GM12878 (cell line): ENCODE measurements around the gene AFMID. TPM values are rescaled to one million over a fixed set of nuclear protein-coding genes. Genes with fewer than 3 reads are reported as not detected.

Source experiments
- ATAC-seq: fragments of 200-7000 bp; cut with Tn5 transposase; 3 replicates; pipeline ENCODE4 v1.9.1; 2020; ENCODE audit warnings: mild to moderate bottlenecking, moderate library complexity
- BruUV-seq: library from RNA; stranded (reverse); fragments of 400-500 nt; replicated peaks from 2 replicates; lab custom pipeline; 2021; lab: Mats Ljungman, UMichigan
- CTCF ChIA-PET: fragments of 300-600 bp; sonication (Branson Sonifier 250); formaldehyde crosslinking; extraction: SDS; loops from one replicate; lab custom pipeline; 2021; ENCODE audit warnings: inconsistent platforms; lab: Yijun Ruan, JAX
- POLR2A ChIA-PET: fragments of 350-600 bp; formaldehyde crosslinking; extraction: SDS; loops from one replicate; lab custom pipeline; 2021; ENCODE audit warnings: inconsistent platforms; lab: Charles Lee
- RAD21 ChIA-PET: fragments of 300-600 bp; sonication (Branson Sonifier 250); formaldehyde crosslinking; loops from one replicate; lab custom pipeline; 2023; ENCODE audit warnings: antibody characterized with exemption; ENCODE audit not compliant: unreplicated experiment; lab: Charles Lee
- SMC1A ChIA-PET: fragments of 300-600 bp; sonication (Branson Sonifier 250); formaldehyde crosslinking; loops from one replicate; lab custom pipeline; 2023; ENCODE audit not compliant: unreplicated experiment, uncharacterized antibody; lab: Charles Lee
- DNase-seq: peaks from one replicate; pipeline ENCODE4 v3.0.0-alpha.2; 2011; ENCODE audit warnings: low read depth, low spot score
- FAIRE-seq: peaks from 3 replicates; lab custom pipeline; 2011; peaks lifted over from hg19 to GRCh38; lab: Jason Lieb, UNC
- H2AFZ ChIP-seq: 2 replicates; pipeline ENCODE4 v1.6.0; 2011; ENCODE audit warnings: low read depth, low read length, control low read depth; ENCODE audit not compliant: control insufficient read depth
- H3K27ac ChIP-seq: 2 replicates; pipeline ENCODE4 v1.5.1; 2011; ENCODE audit warnings: control low read depth; ENCODE audit not compliant: control insufficient read depth, insufficient read depth
- H3K27me3 ChIP-seq, 2 experiments: replicated peaks in 1 of 2; 2 replicates each; pipeline versions ENCODE4 v1.6.0 to v1.6.1; 2011; ENCODE audit warnings: low read length in 1 of 2; ENCODE audit not compliant: control insufficient read depth in 2 of 2, insufficient read depth in 2 of 2
- H3K36me3 ChIP-seq, 2 experiments: 2 replicates each; pipeline ENCODE4 v1.5.1; 2011; ENCODE audit warnings: low read length in 1 of 2; ENCODE audit not compliant: control insufficient read depth in 2 of 2, insufficient read depth in 2 of 2
- H3K4me1 ChIP-seq: 2 replicates; pipeline ENCODE4 v1.6.1; 2011; ENCODE audit warnings: mild to moderate bottlenecking, low read length, moderate library complexity, mixed read lengths; ENCODE audit not compliant: control insufficient read depth, insufficient read depth
- H3K4me2 ChIP-seq: 2 replicates; pipeline ENCODE4 v1.6.0; 2011; ENCODE audit warnings: control low read depth; ENCODE audit not compliant: control insufficient read depth, insufficient read depth
- H3K4me3 ChIP-seq: fragments of 200-600 bp; sonication (generic); 2 replicates; pipeline ENCODE4 v1.5.1; 2016
- H3K79me2 ChIP-seq: 2 replicates; pipeline ENCODE4 v1.6.0; 2011; ENCODE audit warnings: low read length; ENCODE audit not compliant: control insufficient read depth, insufficient read depth
- H3K9ac ChIP-seq: 2 replicates; pipeline ENCODE4 v1.8.0; 2011; ENCODE audit warnings: low read length, control low read depth, mixed read lengths; ENCODE audit not compliant: control insufficient read depth, insufficient read depth
- H3K9me3 ChIP-seq: replicated peaks from 3 replicates; pipeline ENCODE4 v1.5.1; 2011; ENCODE audit warnings: mild to moderate bottlenecking, low read length; ENCODE audit not compliant: control insufficient read depth, insufficient read depth
- H4K20me1 ChIP-seq: 2 replicates; pipeline ENCODE4 v1.6.0; 2011; ENCODE audit not compliant: control insufficient read depth, insufficient read depth
- EGR1 ChIP-seq, 2 experiments: IDR thresholded peaks; 1 replicate in 1 of 2; 2 replicates in 1 of 2; pipeline ENCODE4 v1.6.1; 2011 to 2012; ENCODE audit warnings: low read depth in 2 of 2, low read length in 2 of 2, borderline replicate concordance in 1 of 2, mild to moderate bottlenecking in 1 of 2, moderate library complexity in 1 of 2
- GATAD2B ChIP-seq: fragments of 450-650 bp; conservative IDR thresholded peaks from 2 replicates; pipeline ENCODE4 v1.6.1; 2017; ENCODE audit warnings: low read depth, mild to moderate bottlenecking, moderate library complexity
- MYB ChIP-seq: fragments of 150-350 bp; IDR thresholded peaks from 2 replicates; pipeline ENCODE4 v1.6.1; 2014; ENCODE audit warnings: mild to moderate bottlenecking, low read depth, low read length, borderline replicate concordance
- NFYB ChIP-seq: IDR thresholded peaks from 2 replicates; pipeline ENCODE4 v1.6.1; 2011; ENCODE audit warnings: low read depth, mild to moderate bottlenecking, low read length, improper control_type of control experiment, moderate library complexity; ENCODE audit not compliant: insufficient read depth
- POLR2AphosphoS5 ChIP-seq: IDR thresholded peaks from 2 replicates; pipeline ENCODE4 v1.6.1; 2011; ENCODE audit warnings: mild to moderate bottlenecking, low read length, inconsistent platforms
- POU2F2 ChIP-seq: IDR thresholded peaks from 3 replicates; pipeline ENCODE4 v1.6.1; 2011; ENCODE audit warnings: low read depth, mild to moderate bottlenecking, low read length, borderline replicate concordance
- SKIL ChIP-seq: fragments of 450-650 bp; IDR thresholded peaks from 2 replicates; pipeline ENCODE4 v1.6.1; 2017; ENCODE audit warnings: mild to moderate bottlenecking, low read depth, inconsistent platforms; ENCODE audit not compliant: poor library complexity, severe bottlenecking
- TAF1 ChIP-seq: IDR thresholded peaks from 2 replicates; pipeline ENCODE4 v1.6.1; 2011; ENCODE audit warnings: mild to moderate bottlenecking, low read depth, low read length, borderline replicate concordance
- ZBED1 ChIP-seq: IDR thresholded peaks from 2 replicates; pipeline ENCODE4 v1.6.1; 2016; ENCODE audit warnings: borderline replicate concordance
- ZBTB40 ChIP-seq: fragments of 450-650 bp; IDR thresholded peaks from 2 replicates; pipeline ENCODE4 v1.6.1; 2016; ENCODE audit warnings: mild to moderate bottlenecking, moderate library complexity, borderline replicate concordance
- WGBS: methylation state at CpG from one replicate; pipeline ENCODE4 v1.1.6; 2016; ENCODE audit warnings: low lambda C conversion rate; ENCODE audit not compliant: insufficient replicate concordance, insufficient coverage; ENCODE audit errors: missing lambda C conversion rate; 5-methylcytosine and 5-hydroxymethylcytosine counted together
- in situ Hi-C: fragments of 300-500 bp; cut with MboI; formaldehyde crosslinking; loops from 9 replicates; pipeline ENCODE4 v1.14.3; 2018; ENCODE audit warnings: mixed read lengths
- intact Hi-C: fragments of 100-400 bp; cut with micrococcal nuclease; formaldehyde crosslinking; loops from one replicate; pipeline ENCODE4 v1.14.2; 2022; ENCODE audit not compliant: unreplicated experiment
- polyA plus RNA-seq, 11 experiments: library from polyadenylated mRNA; depleted of rRNA in 4 of 11; unstranded in 6 of 11; stranded (reverse) in 5 of 11; fragments of >200 nt; fragmentation: Nextera tagmentation in 4 of 11; fragmentation: Illumina TruSeq in 1 of 11; extraction: Ambion mirVana in 4 of 11; extraction: Trizol in 1 of 11; gene quantifications; 1 replicate in 1 of 11; 2 replicates in 10 of 11; pipeline versions ENCODE4 v1.2.1 to v1.2.3, GENCODE V29; 2011 to 2016; ENCODE audit warnings: inconsistent platforms in 2 of 11, missing spikeins in 2 of 11, low read depth in 1 of 11
- total RNA-seq, 4 experiments: library from RNA; depleted of rRNA in 3 of 4; stranded (reverse); fragments of >200 nt in 3 of 4; fragmentation: Illumina TruSeq in 1 of 4; extraction: Trizol in 1 of 4; gene quantifications; 2 replicates each; pipeline versions ENCODE4 v1.2.1 to v1.2.3, GENCODE V29; 2013 to 2021
- TF ChIP-seq, protein P1 (sequence below): fragments of 150-350 bp; IDR thresholded peaks from 2 replicates; pipeline ENCODE4 v1.6.1; 2016; ENCODE audit warnings: low read depth, low read length

Gene AFMID
- total and polyA plus RNA-seq, 10 of the 15 experiments (the other 5 are each of a cell fraction or from before 2014, with no cell fraction given): 36.1 to 98.8 (median 51.6) TPM

DNA sequence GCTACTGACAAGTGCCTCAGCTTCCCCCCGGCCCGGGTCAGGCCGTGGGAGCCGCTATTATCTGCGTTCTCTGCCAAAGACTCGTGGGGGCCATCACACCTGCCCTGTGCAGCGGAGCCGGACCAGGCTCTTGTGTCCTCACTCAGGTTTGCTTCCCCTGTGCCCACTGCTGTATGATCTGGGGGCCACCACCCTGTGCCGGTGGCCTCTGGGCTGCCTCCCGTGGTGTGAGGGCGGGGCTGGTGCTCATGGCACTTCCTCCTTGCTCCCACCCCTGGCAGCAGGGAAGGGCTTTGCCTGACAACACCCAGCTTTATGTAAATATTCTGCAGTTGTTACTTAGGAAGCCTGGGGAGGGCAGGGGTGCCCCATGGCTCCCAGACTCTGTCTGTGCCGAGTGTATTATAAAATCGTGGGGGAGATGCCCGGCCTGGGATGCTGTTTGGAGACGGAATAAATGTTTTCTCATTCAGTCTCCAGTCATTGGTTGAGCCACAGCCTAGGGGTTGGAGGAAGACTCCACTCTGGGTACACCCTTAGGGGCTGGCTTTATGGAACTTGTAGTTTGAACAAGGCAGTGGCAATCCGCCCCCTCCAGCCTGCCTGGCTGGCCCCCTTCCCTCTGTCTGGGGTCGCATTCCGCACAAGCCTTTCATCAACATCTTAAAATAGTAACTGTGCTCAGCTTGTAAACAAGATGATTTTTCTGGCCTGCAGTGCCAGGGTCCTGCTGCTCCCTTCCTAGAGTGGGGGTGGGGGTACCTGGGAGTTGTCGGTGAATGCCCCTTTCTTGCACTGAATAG, 14.7 kb upstream of the AFMID start:
- Histone ChIP-seq H4K20me1 (no peaks in the 10 kb centered on the region; the same call in 1 of the 2 replicates), H3K9me3 (no peaks in the 10 kb centered on the region), H3K4me3 (peak overlapping the region; percentile 70), H3K4me2 (peak overlapping the region; percentile 96), H3K36me3 (peaks cover 0 to 26% of the 10 kb centered on the region in 2 experiments; a peak in 3 of 4 replicates), H3K27me3 (no peaks in the 10 kb centered on the region), H3K4me1 (peaks cover 64% of the 10 kb centered on the region), H2AFZ (no peak overlapping the region), H3K9ac (peak overlapping the region; percentile 54), H3K27ac (peak overlapping the region; percentile 86), H3K79me2 (peaks cover 59% of the 10 kb centered on the region)
- in situ Hi-C loops (loop anchor here (25.0 kb wide), 1 partner anchor 1910 kb away; the partner anchor contains the start of gene UBALD2), intact Hi-C loops (loop anchor here (1.0 to 2.0 kb wide), 2 partner anchors 32 to 38 kb away; no protein-coding TSS in a partner anchor)
- SMC1A ChIA-PET: interaction anchor here (0.7 to 7.4 kb wide), 11 partner anchors 9 to 153 kb away, joined by 3 to 51 read pairs (median 5); partner anchors contain the start of genes C17orf99 and TMC8
- FAIRE-seq (no peak), DNase-seq (no peak), ATAC-seq (peak; percentile 23)
- RAD21 ChIA-PET: interaction anchor here (1.0 to 8.6 kb wide), 11 partner anchors 8 to 79 kb away, joined by 3 to 83 read pairs (median 4); partner anchors contain the start of genes TMC6 and TMC8
- no TSS peak for BruUV-seq
- WGBS: 12% methylated on average over 19 of the region's 19 CpGs
- POLR2A ChIA-PET: interaction anchor here (0.6 to 8.7 kb wide), 15 partner anchors 10 to 58 kb away, joined by 3 to 85 read pairs (median 6); partner anchors contain the start of genes TMC6 and TMC8
- CTCF ChIA-PET: interaction anchor here (1.0 to 9.0 kb wide), 8 partner anchors 9 to 87 kb away, joined by 3 to 132 read pairs (median 14); partner anchors contain the start of genes TMC6 and TMC8
- TF ChIP-seq ZBTB40: no peak
- TF ChIP-seq POLR2AphosphoS5: peak; percentile 3; the same call in 1 of the 2 replicates
- TF ChIP-seq, protein P1, sequence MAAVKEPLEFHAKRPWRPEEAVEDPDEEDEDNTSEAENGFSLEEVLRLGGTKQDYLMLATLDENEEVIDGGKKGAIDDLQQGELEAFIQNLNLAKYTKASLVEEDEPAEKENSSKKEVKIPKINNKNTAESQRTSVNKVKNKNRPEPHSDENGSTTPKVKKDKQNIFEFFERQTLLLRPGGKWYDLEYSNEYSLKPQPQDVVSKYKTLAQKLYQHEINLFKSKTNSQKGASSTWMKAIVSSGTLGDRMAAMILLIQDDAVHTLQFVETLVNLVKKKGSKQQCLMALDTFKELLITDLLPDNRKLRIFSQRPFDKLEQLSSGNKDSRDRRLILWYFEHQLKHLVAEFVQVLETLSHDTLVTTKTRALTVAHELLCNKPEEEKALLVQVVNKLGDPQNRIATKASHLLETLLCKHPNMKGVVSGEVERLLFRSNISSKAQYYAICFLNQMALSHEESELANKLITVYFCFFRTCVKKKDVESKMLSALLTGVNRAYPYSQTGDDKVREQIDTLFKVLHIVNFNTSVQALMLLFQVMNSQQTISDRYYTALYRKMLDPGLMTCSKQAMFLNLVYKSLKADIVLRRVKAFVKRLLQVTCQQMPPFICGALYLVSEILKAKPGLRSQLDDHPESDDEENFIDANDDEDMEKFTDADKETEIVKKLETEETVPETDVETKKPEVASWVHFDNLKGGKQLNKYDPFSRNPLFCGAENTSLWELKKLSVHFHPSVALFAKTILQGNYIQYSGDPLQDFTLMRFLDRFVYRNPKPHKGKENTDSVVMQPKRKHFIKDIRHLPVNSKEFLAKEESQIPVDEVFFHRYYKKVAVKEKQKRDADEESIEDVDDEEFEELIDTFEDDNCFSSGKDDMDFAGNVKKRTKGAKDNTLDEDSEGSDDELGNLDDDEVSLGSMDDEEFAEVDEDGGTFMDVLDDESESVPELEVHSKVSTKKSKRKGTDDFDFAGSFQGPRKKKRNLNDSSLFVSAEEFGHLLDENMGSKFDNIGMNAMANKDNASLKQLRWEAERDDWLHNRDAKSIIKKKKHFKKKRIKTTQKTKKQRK: no peak
- no peak for TF ChIP-seq MYB
- no peak for TF ChIP-seq ZBED1
- TF ChIP-seq GATAD2B: no peak
- TF ChIP-seq EGR1 (IDR thresholded peaks at IDR 0.05; ENCODE audit: borderline replicate concordance in 1 of 2, low read depth in 2 of 2, low read length in 2 of 2): no peak
- no peak for TF ChIP-seq TAF1
- TF ChIP-seq NFYB: peak; percentile 36; the same call in 1 of the 2 replicates
- TF ChIP-seq POU2F2: no peak; the same call in 2 of the 3 replicates
- peak; percentile 7 for TF ChIP-seq SKIL
